Myocyte (in vitro differentiated cells): ENCODE measurements around the gene NUP188. TPM values are rescaled to one million over a fixed set of nuclear protein-coding genes. Genes with fewer than 3 reads are reported as not detected.

Experiments used
- DNase-seq: peaks from one replicate; pipeline ENCODE4 v3.0.0-alpha.2; 2012; ENCODE audit warnings: low read depth
- polyA plus RNA-seq: library from polyadenylated mRNA; unstranded; fragments of >200 nt; gene quantifications from one replicate; pipeline ENCODE4 v1.2.1, GENCODE V29; 2012; ENCODE audit warnings: missing spikeins
- total RNA-seq: library from RNA; depleted of rRNA; stranded (reverse); fragments of >200 nt; gene quantifications from 2 replicates; pipeline ENCODE4 v1.2.3, GENCODE V29; 2014

Gene NUP188, protein sequence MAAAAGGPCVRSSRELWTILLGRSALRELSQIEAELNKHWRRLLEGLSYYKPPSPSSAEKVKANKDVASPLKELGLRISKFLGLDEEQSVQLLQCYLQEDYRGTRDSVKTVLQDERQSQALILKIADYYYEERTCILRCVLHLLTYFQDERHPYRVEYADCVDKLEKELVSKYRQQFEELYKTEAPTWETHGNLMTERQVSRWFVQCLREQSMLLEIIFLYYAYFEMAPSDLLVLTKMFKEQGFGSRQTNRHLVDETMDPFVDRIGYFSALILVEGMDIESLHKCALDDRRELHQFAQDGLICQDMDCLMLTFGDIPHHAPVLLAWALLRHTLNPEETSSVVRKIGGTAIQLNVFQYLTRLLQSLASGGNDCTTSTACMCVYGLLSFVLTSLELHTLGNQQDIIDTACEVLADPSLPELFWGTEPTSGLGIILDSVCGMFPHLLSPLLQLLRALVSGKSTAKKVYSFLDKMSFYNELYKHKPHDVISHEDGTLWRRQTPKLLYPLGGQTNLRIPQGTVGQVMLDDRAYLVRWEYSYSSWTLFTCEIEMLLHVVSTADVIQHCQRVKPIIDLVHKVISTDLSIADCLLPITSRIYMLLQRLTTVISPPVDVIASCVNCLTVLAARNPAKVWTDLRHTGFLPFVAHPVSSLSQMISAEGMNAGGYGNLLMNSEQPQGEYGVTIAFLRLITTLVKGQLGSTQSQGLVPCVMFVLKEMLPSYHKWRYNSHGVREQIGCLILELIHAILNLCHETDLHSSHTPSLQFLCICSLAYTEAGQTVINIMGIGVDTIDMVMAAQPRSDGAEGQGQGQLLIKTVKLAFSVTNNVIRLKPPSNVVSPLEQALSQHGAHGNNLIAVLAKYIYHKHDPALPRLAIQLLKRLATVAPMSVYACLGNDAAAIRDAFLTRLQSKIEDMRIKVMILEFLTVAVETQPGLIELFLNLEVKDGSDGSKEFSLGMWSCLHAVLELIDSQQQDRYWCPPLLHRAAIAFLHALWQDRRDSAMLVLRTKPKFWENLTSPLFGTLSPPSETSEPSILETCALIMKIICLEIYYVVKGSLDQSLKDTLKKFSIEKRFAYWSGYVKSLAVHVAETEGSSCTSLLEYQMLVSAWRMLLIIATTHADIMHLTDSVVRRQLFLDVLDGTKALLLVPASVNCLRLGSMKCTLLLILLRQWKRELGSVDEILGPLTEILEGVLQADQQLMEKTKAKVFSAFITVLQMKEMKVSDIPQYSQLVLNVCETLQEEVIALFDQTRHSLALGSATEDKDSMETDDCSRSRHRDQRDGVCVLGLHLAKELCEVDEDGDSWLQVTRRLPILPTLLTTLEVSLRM (N-terminal part only)
- 33.9 and 53.6 TPM in 2 replicates for total RNA-seq
- polyA plus RNA-seq: 36.9 TPM

DNA sequence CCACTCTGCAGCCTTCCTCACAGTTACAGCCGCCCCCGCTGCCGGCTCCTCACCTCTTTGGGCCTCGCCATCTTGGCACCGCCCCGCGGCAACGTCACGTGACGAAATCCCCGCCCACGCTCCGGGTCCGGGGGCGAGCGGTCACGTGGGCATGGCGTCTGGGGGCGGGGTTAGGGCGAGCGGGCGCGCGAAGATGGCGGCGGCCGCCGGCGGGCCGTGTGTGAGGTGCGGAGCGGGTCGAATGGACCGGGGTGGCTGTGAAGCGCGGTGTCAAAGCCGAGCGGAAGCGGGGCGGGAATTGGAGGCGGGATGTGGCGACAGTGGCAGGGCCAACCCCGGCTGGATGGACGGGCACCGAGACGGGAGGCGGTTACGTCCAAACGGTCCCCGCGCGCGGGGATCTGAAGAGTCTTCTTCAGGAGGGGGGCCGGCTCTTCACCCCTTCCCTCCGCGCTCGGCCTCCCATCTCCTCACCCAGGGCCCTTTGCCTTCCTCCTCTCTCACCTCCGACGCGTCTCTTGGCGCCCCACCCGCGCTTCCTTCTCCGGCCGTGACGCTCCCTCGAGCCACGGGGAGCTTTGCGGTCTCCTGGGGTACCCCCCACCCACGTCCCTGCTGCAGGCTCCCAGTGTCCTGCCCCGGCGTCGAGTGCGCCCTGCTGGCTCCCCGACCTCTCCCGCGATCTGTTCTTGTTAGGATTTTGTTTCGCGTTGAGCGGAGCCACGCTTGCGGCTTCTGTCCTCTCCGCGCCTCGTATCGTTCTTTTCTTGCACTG lies at the start of gene NUP188, which contains the start of gene DOLK:
TSS of gene NUP188 (plus strand) at position 173 of the 775 bp plus-strand sequence. CDS start at position 194, 21 bp downstream.
TSS of gene DOLK (minus strand) at position 77 of the 775 bp plus-strand sequence. CDS start 300 bp downstream, outside the sequence.
- peak; percentile 95 for DNase-seq

DNA sequence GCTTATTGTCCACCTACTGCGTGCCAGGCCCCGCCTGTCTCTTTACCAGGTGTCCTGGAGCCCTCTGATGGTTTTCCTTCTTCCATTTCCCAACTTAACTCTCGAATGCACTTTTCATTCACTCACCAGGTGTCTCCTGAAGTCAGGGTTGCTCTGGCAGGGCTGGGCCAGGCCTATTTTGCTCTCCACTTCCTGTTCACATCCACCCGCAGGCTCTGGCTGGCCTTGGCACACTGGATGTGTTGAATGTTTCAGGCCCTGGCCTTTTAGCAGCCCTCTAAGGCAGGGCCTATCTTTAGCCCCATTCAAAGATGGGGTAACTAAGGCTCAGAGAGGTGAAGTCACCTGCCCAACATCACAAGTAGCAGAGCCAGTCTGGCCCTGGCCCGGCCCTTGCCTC lies 49.1 kb upstream of the NUP188 start:
- no peak for DNase-seq

DNA sequence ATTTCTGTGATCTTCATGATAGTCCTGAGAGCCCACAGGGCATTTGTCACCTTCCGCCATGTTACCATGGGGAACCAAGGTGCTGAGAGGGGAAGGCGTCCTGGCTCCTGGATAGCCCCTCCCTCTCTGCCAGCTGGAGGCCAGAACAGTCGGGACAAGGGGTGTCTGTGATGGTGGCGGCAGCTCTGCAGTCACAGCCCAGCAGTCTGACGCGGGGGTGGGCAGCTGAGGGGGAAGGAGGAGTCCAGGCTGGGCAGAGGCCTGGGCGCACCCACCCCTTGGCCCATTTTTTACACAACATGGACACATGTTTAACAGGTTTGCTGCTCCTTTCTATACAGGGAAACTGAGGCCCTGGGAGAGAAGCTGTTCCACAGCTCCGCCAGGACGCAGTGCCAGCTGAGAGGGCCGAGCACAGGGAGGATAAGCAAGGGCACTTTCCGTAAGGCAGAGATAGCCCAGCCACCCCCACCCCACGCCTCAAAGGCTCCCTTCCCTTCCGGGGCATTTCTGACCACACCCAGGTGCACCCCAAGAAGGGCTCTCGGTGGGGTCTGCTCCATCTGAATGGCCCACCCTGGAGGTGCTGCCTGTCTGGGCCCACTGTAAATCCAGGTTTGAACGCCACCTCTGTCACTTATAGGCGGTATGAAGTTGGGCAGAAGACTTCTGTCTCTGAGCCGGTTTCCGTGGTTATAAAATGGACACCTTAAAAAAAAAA lies 48.5 kb upstream of the NUP188 start:
- no peak for DNase-seq

DNA sequence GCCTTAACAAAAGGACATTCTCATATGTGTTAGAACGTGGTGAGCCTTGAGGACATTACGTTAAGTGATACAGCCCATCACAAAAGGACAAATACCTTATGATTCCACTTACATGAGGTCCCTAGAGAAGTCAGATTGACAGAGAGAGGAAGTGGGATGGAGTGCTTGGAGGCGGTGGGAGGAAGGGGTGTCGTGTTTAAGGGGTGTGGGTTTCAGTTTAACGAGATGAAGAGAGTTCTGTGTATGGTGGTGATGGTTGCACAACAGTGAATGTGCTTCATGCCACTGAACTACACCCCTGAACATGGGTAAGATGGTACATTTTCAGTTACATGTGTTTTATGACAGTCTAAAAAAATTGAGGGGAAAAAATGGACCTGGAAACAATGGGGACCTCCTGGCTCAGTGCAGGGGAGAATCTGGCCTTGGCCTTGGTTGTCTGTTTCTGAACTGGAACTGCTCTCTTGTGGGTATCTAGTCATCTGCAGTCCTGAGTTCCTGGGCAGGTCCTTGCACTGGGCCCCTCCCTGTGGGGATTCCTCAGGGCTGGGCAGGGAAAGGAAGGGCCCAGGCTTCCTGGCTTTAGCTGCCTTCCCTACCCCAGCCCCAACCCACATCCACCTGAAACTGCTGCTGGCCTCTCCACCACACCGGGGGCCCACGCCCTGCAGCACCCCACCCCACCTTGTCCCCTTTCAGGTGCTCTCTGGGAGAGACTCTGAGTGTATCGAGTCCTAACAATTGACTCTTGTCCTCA lies 47.8 kb upstream of the NUP188 start:
- DNase-seq: no peak

DNA sequence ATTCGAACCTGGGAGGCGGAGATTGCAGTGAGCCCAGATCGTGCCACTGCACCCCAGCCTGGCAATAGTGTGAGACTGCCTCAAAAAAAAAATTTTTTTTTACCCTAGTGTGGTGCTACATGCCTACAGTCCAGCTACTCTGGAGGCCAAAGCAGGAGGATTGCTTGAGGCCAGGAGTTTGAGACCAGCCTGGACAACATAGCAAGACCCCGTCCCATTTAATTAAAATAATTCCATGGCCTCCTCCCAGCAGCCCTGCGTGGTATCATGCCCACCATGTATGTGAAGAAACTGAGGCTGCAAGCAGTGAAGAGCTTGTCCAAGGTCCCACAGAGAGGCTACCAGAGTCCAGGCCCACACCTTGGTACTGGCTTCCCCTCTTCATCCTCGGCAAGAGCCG lies 46.1 kb upstream of the NUP188 start:
- no peak for DNase-seq

DNA sequence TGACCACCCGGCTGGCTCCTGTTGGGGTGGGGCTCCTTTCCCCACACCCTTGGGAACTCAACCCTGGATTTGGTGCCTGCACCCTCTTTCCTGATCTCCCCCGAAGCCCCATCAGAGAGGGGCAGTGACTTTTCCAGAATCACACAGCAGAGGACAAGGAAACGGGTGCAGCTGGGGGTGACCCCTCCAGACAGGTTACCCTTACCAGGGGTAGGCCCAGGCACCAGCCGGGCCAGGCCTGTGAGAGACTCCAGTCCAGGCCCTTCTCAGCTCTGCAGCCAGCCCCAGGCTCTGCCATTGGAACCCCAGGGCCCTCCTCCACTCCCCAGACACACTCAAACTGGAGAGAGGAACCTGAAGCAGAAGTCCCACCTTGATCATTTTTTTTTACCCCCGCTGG lies 45.7 kb upstream of the NUP188 start:
- no peak for DNase-seq

DNA sequence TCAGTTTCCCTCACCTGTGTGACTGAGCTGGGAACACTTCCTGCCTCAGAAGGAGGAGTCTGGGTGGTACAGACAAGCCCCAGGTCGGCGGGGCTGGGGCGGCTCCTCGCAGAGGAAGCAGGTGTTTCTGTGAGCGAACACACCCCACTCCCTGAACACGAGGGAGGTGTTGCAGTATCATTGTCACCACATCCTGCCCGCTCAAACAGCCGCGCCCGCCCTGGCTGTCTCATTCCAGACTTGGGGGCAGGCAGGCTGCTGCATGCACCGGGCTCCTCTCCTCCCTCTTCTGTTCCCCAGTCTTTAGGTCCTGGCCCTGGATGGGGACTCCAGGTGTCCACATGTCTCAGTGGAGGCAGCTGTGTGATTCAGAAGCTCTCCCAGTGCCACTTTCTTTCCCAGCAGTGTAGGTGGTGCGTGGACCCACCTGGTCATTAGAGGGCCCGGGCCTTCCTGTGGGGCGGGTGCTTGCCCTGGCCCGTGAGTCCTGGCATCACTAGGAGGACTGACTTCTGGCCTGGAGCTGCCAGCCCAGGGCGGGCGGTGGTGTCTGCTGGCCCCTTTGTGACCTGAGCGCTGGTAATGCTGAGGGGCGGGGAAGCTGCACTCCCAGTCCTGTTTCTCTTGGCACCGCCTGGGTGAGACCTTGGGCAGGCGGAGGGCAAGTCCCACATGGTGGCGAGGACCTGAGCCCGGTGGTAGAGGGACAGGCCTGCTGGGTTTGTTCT lies 45.0 kb upstream of the NUP188 start:
- DNase-seq: peak; percentile 60

DNA sequence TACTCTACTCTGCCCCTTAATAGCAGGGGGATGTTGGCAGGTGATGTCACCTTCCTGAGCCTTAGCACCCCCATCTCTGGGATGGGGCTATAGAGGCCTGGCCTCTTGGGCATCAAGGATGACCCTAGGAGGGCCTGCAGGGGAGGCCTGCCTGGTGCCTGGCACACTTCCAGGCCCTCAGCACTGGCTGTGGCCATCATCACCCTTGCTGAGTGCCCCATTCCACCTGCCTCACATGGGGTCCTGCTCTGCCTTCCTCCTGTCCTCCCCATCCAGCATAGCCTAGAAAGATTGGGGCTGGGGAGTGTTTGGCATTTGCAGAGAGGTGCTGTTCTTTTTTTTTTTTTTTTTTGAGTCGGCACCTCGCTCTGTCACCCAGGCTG lies 44.4 kb upstream of the NUP188 start:
- DNase-seq: no peak

DNA sequence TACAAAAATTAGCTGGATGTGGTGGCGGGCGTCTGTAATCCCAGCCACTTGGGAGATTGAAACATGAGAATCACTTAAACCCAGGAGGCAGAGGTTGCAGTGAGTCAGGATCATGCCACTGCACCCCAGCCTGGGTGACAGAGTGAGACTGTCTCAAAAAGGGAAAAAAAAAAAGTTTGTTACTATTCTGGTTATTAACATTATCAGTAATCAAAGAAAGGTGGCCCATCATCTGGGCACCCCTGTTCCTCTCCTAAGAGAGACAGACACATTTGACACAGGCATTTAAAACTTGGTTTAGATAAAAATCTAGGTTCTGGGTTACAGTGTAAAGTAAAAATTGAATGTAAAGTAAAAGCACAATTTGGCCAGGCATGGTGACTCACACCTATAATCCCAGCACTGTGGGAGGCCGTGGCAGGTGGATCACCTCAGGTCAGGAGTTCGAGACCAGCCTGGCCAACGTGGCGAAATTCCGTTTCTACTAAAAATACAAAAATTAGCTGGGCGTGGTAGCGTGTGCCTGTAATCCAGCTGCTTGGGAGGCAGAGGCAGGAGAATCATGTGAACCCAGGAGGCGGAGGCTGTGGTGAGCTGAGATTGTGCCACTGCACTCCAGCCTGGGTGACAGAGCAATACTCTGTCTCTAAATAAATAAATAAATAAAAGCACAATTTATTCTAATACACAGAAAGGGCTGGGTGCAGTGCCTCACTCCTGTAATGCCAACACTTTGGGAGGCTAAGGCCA lies 43.5 kb upstream of the NUP188 start:
- DNase-seq: peak; percentile 65

DNA sequence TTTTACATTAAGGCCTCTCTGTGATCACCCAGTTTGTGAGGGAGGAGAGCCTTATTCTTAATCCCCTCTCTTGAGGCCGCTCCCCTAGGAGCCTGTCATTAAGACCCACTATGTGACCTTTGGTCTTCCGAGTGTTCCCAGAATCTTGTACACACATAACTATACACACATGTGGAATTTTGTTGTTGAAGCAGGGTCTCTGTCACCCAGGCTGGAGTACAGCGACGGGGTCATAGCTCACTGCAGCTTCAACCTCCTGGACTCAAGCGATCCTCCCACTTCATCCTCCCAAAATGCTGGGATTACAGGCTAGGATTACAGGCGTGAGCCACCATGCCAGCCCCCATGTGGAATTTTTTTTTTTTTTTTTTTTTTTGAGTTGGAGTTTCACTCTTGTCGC lies 41.5 kb upstream of the NUP188 start:
- DNase-seq: no peak

DNA sequence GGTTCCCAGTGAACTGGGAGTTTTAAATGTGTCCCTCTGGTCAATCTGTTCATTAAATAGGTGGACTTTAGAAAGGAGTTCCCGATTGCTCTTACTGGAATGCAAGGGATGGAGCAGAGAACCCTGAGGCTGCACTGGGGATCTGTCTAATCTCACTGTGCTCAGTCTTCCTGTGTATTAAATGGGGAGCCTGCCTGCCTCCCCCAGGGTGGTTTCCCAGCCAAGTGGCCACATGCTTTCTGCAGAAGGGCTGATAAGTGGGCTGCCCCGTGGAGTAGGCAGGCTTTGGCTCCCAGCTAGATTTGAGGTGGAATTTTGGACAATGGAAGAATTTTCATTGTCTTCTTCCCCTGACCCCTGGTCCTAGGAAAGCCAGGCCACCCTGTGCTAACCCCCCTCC lies 40.8 kb upstream of the NUP188 start:
- DNase-seq: no peak

DNA sequence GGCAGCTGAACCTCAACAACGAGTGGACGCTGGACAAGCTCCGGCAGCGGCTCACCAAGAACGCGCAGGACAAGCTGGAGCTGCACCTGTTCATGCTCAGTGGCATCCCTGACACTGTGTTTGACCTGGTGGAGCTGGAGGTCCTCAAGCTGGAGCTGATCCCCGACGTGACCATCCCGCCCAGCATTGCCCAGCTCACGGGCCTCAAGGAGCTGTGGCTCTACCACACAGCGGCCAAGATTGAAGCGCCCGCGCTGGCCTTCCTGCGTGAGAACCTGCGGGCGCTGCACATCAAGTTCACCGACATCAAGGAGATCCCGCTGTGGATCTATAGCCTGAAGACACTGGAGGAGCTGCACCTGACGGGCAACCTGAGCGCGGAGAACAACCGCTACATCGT lies 39.1 kb upstream of the NUP188 start:
- no peak for DNase-seq

DNA sequence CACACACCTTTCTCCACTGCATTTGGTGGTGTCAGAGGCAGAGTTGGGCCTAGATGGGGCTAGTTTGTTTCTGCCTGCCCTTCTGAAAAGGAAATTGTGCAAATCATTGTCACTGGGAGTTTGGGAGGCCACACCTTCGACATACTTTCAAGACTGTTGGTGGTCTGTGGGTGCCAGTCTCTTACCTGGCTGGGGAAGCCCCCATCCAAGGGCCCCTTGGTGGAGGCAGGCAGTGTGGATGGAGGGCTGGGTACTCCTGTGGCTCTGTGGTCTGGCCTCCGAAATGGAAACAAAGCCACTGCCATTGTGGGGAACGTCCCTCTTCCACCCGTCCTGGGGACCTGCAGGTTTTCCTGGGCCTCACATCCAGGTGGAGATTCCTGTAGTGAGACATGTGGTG lies 37.6 kb upstream of the NUP188 start:
- no peak for DNase-seq

DNA sequence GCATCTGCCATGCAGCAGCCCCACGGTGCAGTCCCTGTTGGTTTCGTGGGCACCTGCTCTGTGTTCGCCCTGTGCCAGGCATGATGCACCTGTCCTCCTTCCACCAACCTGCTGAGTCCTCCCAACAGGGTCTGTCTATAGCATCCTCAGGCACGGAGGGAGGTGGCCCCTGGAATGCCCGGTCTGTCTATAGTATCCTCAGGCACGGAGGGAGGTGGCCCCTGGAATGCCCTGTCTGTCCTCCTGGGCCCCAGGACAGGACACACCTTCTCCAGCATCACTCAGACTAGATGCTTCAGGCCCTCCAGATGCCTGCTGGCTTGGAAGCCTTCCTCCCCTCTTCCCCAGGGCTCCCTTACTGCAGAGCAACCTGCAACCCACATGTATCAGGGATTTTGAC lies 36.6 kb upstream of the NUP188 start:
- DNase-seq: no peak

DNA sequence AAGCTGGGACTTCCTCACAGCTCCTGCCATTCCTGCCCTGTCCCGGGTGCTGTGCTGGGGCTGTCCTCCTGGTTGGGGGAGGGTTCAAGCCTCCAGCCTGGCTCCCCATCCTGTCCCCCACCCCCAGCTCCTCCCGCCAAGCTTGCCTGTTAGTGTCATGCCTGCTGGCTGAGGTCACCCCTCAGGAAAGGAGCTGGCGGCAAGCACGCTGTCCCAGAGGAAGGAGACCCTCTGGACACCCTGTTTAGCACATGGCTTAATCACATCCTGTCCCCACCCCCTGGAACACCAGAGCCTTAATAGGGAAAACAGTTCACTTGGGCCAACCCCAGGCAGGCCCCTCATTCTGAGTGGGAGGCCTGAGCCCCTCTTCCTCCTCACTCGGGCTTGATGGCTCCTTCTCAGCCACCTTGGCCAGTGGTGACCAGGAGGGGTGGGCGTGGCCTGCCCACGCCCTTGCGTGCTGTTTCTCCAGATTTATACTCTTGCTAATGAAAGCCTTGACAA lies 35.9 kb upstream of the NUP188 start:
- DNase-seq: peak; percentile 80

DNA sequence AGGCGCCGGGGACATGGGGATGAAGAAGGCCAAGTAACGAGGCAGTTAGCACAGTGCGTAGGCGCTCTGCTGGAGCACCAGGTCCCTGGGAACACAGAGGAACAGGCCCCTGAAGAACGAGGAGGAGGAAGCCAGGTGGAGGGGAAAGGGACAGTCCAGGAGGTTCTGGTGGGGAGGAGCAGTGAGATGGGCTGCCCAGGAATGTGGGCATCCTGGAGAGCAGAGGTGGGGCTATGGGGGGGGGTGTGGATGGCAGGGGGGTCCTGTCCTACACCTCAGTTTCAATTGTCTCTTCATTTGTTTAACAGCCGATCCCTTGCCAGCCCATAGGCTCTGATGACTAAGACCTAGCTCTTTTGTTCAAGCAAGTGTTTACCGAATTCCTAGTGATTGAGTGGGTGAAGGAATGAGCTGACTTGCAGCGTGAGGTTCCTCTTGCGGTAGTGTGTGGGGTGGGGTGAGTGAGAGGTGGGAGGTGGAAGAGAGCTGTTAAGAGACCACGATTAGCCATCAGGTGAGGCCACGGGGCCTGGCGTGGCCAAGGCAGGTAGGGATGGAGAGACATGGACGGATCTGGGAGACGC lies 35.1 kb upstream of the NUP188 start:
- peak; percentile 67 for DNase-seq
